ENCODE data around the gene GRPEL2. TPM values are rescaled to one million over a fixed set of nuclear protein-coding genes. Genes with fewer than 3 reads are reported as not detected.

GRPEL2 gene
- total RNA-seq, 1 experiment from 2014 or later, result 47.3 TPM

- Histone ChIP-seq H3K9me3 (ENCODE audit: control insufficient read depth, low read depth, low read length) (no peaks in the 10 kb centered on the region), H3K23ac (ENCODE audit: insufficient read length, low read depth, low read length) (no peak overlapping the region), H3K4me1 (ENCODE audit: insufficient read depth, low read length) (no peaks in the 10 kb centered on the region), H3K27me3 (ENCODE audit: insufficient read depth, low read length) (no peaks in the 10 kb centered on the region), H3K4me2 (ENCODE audit: insufficient read depth, insufficient read length, low read length) (no peak overlapping the region), H4K5ac (ENCODE audit: insufficient read length, low read depth, low read length) (no peak overlapping the region), H4K20me1 (ENCODE audit: control insufficient read depth, insufficient read depth, insufficient read length) (no peaks in the 10 kb centered on the region), H3K18ac (ENCODE audit: insufficient read length, low read depth, low read length) (no peak overlapping the region), H2BK15ac (ENCODE audit: low read depth, low read length) (no peak overlapping the region), H3K27ac (ENCODE audit: insufficient read length, low read depth, low read length) (no peak overlapping the region), H3K23me2 (ENCODE audit: insufficient read length, low read depth, low read length, poor library complexity, severe bottlenecking) (peaks cover 4% of the 10 kb centered on the region), H2BK12ac (ENCODE audit: insufficient read length, low read depth, low read length) (no peak overlapping the region), H3K56ac (ENCODE audit: insufficient read length, low read depth, low read length) (no peak overlapping the region), H2BK20ac (ENCODE audit: low read depth, low read length, poor library complexity, severe bottlenecking) (no peak overlapping the region), H2AK5ac (ENCODE audit: insufficient read length, low read length) (no peak overlapping the region), H3K79me2 (ENCODE audit: insufficient read depth, low read length) (no peaks in the 10 kb centered on the region), H3K79me1 (ENCODE audit: insufficient read depth, low read depth, low read length, poor library complexity, severe bottlenecking) (no peaks in the 10 kb centered on the region), H2AFZ (ENCODE audit: low read length) (no peak overlapping the region), H4K8ac (replicated peaks; ENCODE audit: insufficient read length, low read depth, low read length) (no peak overlapping the region), H3T11ph (ENCODE audit: low read length) (no peak overlapping the region), H2BK120ac (ENCODE audit: low read depth, low read length, poor library complexity, severe bottlenecking) (no peak overlapping the region), H4K91ac (ENCODE audit: insufficient read length, low read depth, low read length) (no peak overlapping the region), H3K9ac (ENCODE audit: extremely low read depth, insufficient read length, low read length) (no peak overlapping the region), H3K4ac (ENCODE audit: low read depth, low read length) (no peak overlapping the region), H3K14ac (ENCODE audit: insufficient read depth, low read length) (no peak overlapping the region), H2BK5ac (ENCODE audit: insufficient read length, low read length) (no peak overlapping the region)
- no peak for DNase-seq
- peak overlapping the region in 1 of 3 experiments; percentile 25; a peak in 2 of 7 replicates for H3K27ac Mint-ChIP-seq
- no peaks in the 10 kb centered on the region for H3K9me3 Mint-ChIP-seq
- no peak overlapping the region for H3K4me3 Mint-ChIP-seq
- peaks cover 4% of the 10 kb centered on the region; the same call in 1 of the 2 replicates for H3K27me3 Mint-ChIP-seq (ENCODE audit: low read depth)
- H3K36me3 Mint-ChIP-seq (ENCODE audit: insufficient read depth in 1 of 3, low read depth in 3 of 3), result peaks cover 0 to 12% (median 3%) of the 10 kb centered on the region in 3 experiments; a peak in 4 of 7 replicates
- TF ChIP-seq CTCF (conservative IDR thresholded peaks at IDR 0.05), result no peak
- no CpG with 5 or more reads among the region's 12 CpGs for WGBS (ENCODE audit: extremely low coverage, insufficient read length, low lambda C conversion rate)
- H3K4me1 Mint-ChIP-seq, result peaks cover 16% of the 10 kb centered on the region in 2 experiments
These were observed 17.2 kb downstream of the GRPEL2 start for GRCh38 chr5:149362541-149362940.

All from H9 (cell line).